A549 (cell line): ENCODE data around the gene FBLL1.

ENCODE experiments used
- CBX2 ChIP-seq: fragments of 200-600 bp; sonication (generic); IDR thresholded peaks from 2 replicates; pipeline ENCODE4 v1.6.1; 2016; ENCODE audit warnings: low read depth, mild to moderate bottlenecking, borderline replicate concordance
- E2F6 ChIP-seq: IDR thresholded peaks from 2 replicates; pipeline ENCODE4 v1.6.1; 2012; ENCODE audit warnings: low read depth, borderline replicate concordance
- POLR2A ChIP-seq: IDR thresholded peaks from 2 replicates; pipeline ENCODE4 v1.6.1; 2012; ENCODE audit warnings: mild to moderate bottlenecking, low read length
- POLR2AphosphoS2 ChIP-seq: conservative IDR thresholded peaks from 2 replicates; pipeline ENCODE4 v1.6.1; 2012; ENCODE audit warnings: low read length, improper control_type of control experiment, inconsistent platforms
- RAD21 ChIP-seq, 2 experiments: fragments of >200 bp in 1 of 2; sonication (Bioruptor Twin) in 1 of 2; formaldehyde crosslinking in 1 of 2; IDR thresholded peaks in 1 of 2; conservative IDR thresholded peaks in 1 of 2; 2 replicates in 1 of 2; 3 replicates in 1 of 2; pipeline ENCODE4 v1.6.1; 2012 to 2018; ENCODE audit warnings: inconsistent platforms in 1 of 2
- RCOR1 ChIP-seq: fragments of 150-350 bp; IDR thresholded peaks from 2 replicates; pipeline ENCODE4 v1.6.1; 2014; ENCODE audit warnings: antibody characterized with exemption, low read length, low read depth
- TP53 ChIP-seq: fragments of 250-450 bp; sonication (Bioruptor Pico); IDR thresholded peaks from 2 replicates; pipeline ENCODE4 v1.5.0; 2021; ENCODE audit warnings: mild to moderate bottlenecking, moderate library complexity
- USF2 ChIP-seq: fragments of 450-650 bp; IDR thresholded peaks from 2 replicates; pipeline ENCODE4 v1.6.1; 2014; ENCODE audit warnings: antibody characterized with exemption
- TF ChIP-seq, protein P1 (sequence below): fragments of >200 bp; sonication (Bioruptor Twin); formaldehyde crosslinking; IDR thresholded peaks from 3 replicates; pipeline ENCODE4 v1.5.1; 2016
- TF ChIP-seq, protein P2 (sequence below): fragments of 200-600 bp; sonication (generic); IDR thresholded peaks from 2 replicates; pipeline ENCODE4 v1.6.1; 2016; ENCODE audit warnings: antibody characterized with exemption, mild to moderate bottlenecking, moderate library complexity

DNA sequence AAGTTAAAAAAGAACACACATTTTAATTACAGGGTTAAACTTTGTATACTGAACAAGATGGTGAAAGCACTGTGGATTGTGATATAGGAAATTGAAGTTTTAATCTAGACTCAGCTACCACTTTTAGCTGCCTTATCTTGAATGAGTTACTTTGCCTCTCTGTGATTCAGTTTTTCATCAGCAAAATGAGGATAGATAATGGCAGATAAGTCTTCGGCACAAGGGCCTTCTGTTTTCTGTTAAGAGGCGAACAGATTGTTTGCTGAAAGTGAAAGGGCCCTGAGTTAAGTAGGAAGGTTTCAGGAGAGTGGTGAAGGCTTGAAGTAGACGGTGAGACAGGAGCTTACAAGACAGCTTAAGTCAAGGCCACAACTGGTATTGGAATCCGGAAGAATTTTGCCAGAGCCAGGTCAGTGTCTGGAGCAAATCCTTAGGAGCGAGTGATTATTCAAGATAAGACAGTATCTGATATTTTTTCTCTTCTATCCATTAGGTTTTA lies 35.0 kb upstream of the FBLL1 start:
- no peak for TF ChIP-seq RAD21 (conservative IDR thresholded peaks at IDR 0.05 in 1 of 2, IDR thresholded peaks at IDR 0.05 in 1 of 2)
- TF ChIP-seq TP53 (CRISPR knock-in tag), result no peak
- TF ChIP-seq, protein P1, sequence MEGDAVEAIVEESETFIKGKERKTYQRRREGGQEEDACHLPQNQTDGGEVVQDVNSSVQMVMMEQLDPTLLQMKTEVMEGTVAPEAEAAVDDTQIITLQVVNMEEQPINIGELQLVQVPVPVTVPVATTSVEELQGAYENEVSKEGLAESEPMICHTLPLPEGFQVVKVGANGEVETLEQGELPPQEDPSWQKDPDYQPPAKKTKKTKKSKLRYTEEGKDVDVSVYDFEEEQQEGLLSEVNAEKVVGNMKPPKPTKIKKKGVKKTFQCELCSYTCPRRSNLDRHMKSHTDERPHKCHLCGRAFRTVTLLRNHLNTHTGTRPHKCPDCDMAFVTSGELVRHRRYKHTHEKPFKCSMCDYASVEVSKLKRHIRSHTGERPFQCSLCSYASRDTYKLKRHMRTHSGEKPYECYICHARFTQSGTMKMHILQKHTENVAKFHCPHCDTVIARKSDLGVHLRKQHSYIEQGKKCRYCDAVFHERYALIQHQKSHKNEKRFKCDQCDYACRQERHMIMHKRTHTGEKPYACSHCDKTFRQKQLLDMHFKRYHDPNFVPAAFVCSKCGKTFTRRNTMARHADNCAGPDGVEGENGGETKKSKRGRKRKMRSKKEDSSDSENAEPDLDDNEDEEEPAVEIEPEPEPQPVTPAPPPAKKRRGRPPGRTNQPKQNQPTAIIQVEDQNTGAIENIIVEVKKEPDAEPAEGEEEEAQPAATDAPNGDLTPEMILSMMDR, result no peak
- TF ChIP-seq CBX2, result no peak
- TF ChIP-seq RCOR1, result no peak
- TF ChIP-seq USF2, result no peak
- TF ChIP-seq, protein P2, sequence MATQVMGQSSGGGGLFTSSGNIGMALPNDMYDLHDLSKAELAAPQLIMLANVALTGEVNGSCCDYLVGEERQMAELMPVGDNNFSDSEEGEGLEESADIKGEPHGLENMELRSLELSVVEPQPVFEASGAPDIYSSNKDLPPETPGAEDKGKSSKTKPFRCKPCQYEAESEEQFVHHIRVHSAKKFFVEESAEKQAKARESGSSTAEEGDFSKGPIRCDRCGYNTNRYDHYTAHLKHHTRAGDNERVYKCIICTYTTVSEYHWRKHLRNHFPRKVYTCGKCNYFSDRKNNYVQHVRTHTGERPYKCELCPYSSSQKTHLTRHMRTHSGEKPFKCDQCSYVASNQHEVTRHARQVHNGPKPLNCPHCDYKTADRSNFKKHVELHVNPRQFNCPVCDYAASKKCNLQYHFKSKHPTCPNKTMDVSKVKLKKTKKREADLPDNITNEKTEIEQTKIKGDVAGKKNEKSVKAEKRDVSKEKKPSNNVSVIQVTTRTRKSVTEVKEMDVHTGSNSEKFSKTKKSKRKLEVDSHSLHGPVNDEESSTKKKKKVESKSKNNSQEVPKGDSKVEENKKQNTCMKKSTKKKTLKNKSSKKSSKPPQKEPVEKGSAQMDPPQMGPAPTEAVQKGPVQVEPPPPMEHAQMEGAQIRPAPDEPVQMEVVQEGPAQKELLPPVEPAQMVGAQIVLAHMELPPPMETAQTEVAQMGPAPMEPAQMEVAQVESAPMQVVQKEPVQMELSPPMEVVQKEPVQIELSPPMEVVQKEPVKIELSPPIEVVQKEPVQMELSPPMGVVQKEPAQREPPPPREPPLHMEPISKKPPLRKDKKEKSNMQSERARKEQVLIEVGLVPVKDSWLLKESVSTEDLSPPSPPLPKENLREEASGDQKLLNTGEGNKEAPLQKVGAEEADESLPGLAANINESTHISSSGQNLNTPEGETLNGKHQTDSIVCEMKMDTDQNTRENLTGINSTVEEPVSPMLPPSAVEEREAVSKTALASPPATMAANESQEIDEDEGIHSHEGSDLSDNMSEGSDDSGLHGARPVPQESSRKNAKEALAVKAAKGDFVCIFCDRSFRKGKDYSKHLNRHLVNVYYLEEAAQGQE, result no peak
- no peak for TF ChIP-seq POLR2AphosphoS2
- no peak for TF ChIP-seq POLR2A
- no peak for TF ChIP-seq E2F6
